DMS79 treated with DMSO at 0.1 percent for 48 hours (cell line): ENCODE measurements around the gene SPATA31D3.
"Not testable (repeated sequence)": the region's sequence is repeated elsewhere in the genome, so short reads cannot be mapped to it uniquely, and the experiment has no call there.

ENCODE experiments used
- DNase-seq: peaks from one replicate; lab custom pipeline; 2025; lab: John Stamatoyannopoulos, UW

The SPATA31D3 gene

GRCh38 chr9:81943393-81943792, at the start of gene SPATA31D3:
TSS of gene SPATA31D3 (plus strand) at chr9:81943500. CDS start at chr9:81943586, 86 bp downstream.
- not testable (repeated sequence) for DNase-seq

GRCh38 chr9:81893929-81894328, 49.4 kb upstream of the SPATA31D3 start:
- DNase-seq = no peak

DNA sequence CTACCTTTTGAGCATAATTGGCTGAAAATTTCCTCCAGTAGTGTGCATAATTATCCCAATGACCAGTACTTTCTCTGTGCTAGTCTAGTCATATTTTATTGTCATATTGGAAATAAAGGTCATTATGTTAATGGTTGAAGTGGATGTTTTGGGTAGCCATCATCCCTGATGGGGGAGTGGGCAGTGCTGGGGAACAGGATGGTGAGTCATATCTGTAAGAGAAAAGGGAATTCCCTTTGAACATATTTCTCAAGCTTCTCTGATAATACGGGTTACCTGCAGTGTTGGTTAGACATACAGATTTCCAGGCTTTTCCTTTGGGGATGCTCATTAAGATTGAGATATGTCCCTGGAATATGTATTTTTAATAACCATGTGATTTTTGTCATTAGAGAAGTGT, 48.4 kb upstream of the SPATA31D3 start:
- no peak for DNase-seq

GRCh38 chr9:81896070-81896469, 47.2 kb upstream of the SPATA31D3 start:
- no peak for DNase-seq

DNA sequence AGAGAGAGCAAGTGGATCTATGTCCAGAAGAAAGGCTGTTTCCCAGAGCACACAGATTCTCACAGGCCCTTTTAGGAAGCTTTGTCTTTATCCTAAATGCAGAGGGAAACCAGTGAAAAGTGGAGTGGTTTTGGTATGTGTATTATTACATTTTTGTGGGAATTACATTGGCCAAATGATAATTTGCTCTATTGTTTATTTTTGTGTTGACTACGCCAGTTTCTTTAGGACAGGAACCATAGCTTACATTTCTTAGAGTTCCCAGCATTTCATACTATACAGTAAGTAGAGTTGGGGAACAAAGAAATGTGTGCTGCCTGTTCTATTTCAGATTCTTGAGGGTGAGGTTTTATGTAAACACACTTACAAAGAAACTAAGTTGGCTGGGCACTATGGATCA, 44.4 kb upstream of the SPATA31D3 start:
- no peak for DNase-seq

DNA sequence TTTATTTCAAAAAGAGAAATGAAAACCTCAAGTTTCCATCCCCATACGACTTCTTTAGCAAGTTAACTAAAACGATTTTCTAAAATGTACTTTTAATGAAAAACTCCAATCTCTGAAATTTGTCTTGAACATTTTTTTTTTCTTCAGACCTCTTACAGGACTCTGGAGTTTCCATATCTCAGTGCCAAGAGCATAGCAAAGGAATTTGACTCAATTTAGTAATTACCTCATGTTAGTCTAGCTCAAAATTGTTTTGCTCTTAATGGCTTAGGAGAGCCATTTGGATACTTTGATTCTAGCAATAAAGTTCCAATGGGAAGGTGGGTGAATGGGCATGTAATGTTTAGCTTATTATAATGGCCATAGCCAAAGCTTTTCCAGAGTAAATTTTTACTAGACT, 41.1 kb upstream of the SPATA31D3 start:
- no peak for DNase-seq

DNA sequence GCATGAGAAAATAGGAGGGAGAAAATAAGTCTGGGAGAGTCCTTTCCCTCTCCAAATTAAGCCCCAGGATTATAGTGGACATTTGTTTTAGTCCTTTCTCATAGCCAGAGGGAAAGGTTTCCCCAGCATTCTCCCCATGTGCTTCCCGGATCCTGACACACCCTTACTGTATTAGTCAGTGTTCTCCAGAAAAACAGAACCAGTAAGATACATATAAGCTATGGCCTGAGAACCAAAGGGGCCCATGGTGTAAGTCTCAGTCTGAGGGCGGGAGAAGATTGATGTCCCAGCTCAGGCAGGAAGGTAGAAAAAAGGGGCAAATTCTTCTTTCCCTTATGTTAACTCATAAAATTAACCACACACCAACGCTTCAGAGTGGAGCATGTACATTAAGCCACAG, 40.7 kb upstream of the SPATA31D3 start:
- DNase-seq = no peak

GRCh38 chr9:81906671-81907070, 36.6 kb upstream of the SPATA31D3 start:
- no peak for DNase-seq

DNA sequence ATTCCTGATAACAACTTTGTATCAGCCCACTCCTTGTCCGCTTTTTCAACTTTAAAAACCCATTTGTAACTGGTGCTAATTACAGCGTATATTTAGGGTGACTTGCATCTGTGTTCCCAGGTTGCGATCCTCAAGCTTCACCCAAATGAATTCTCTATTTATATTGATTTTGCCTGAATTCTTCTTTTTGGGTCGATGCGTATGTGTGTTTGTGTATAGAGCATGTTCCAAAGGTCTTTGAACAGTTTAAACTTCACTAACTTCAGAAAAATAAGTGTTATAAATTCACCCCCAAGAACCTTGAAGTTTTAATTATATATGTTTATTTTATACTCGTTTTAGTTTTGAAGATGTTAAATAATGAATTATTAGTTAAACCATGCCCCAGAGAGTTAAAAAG, 31.2 kb upstream of the SPATA31D3 start:
- DNase-seq = no peak

- DNase-seq = no peak
Measured at GRCh38 chr9:81915801-81916505, 27.3 kb upstream of the SPATA31D3 start.

DNA sequence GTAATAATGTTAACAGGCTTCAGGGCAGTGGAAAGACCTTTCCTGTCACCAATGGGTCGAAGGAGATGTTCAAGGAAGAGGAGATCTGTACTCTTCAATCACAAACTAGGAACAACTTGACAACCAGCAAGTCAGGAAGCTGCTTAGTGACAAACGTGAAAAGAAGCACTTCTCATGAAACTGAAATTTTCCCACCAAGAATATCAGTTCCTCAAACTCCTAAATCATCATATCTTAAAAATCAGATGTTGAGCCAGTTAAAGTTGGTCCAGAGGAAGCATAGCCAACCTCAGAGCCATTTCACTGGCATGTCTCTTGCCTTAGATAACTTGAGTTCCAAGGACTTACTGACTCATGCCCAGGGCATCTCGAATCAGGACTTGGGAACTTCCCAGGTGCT, 24.8 kb upstream of the SPATA31D3 start:
- DNase-seq = not testable (repeated sequence)

DNA sequence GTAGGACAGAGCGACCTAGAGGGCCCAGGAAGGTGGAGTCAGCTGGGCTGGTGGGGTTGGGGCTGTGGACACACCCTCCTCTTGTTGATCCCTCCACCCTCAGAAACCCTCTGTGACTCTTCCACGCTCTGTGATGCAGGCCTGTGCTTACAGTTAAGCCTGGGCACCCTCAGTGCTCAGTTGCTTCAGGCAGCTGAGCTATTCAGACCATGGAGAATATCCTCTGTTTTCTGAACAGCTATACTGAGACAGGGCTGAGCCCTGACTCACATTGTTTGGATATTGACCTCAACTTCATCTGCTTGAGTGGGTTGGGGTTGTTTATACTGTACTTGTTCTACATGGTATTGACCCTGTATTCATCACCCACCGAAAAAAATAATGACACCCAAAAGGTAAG, 15.0 kb upstream of the SPATA31D3 start, which contains the start of gene SPATA31D4:
Gene SPATA31D4 (plus strand): TSS at position 124 of the 400 bp plus-strand sequence. CDS start 86 bp downstream, at position 210.
- not testable (repeated sequence) for DNase-seq

DNA sequence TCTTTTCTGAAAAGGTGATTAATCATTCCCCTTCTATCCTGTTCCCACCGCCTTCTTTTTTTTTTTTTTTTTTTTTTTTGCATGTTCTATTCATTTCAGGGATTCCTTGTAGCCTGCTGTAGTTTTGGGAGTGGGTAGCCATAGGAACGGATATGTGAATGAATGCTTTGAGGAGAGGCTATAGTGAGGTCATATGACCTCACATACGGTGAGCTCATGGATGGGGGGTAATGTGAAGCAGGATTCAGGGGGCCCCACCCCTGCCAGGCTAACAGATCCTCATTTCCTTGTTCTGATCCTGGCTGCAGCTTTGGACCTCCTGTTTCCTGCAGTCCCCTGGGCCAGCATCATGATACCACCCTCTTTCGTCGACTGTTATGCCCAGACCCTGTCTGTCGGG, 13.2 kb upstream of the SPATA31D3 start:
- DNase-seq = not testable (repeated sequence)

- not testable (repeated sequence) for DNase-seq
Measured at GRCh38 chr9:81933547-81933946, 9.8 kb upstream of the SPATA31D3 start.

DNA sequence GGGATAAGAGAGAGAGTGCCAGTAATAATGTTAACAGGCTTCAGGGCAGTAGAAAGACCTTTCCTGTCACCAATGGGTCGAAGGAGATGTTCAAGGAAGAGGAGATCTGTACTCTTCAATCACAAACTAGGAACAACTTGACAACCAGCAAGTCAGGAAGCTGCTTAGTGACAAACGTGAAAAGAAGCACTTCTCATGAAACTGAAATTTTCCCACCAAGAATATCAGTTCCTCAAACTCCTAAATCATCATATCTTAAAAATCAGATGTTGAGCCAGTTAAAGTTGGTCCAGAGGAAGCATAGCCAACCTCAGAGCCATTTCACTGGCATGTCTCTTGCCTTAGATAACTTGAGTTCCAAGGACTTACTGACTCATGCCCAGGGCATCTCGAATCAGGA, 5.3 kb downstream of the SPATA31D3 start:
- not testable (repeated sequence) for DNase-seq

- no peak for DNase-seq
Measured at GRCh38 chr9:81953096-81953495, 9.8 kb downstream of the SPATA31D3 start.

- DNase-seq = no peak
Measured at GRCh38 chr9:81955625-81956024, 12.3 kb downstream of the SPATA31D3 start.

DNA sequence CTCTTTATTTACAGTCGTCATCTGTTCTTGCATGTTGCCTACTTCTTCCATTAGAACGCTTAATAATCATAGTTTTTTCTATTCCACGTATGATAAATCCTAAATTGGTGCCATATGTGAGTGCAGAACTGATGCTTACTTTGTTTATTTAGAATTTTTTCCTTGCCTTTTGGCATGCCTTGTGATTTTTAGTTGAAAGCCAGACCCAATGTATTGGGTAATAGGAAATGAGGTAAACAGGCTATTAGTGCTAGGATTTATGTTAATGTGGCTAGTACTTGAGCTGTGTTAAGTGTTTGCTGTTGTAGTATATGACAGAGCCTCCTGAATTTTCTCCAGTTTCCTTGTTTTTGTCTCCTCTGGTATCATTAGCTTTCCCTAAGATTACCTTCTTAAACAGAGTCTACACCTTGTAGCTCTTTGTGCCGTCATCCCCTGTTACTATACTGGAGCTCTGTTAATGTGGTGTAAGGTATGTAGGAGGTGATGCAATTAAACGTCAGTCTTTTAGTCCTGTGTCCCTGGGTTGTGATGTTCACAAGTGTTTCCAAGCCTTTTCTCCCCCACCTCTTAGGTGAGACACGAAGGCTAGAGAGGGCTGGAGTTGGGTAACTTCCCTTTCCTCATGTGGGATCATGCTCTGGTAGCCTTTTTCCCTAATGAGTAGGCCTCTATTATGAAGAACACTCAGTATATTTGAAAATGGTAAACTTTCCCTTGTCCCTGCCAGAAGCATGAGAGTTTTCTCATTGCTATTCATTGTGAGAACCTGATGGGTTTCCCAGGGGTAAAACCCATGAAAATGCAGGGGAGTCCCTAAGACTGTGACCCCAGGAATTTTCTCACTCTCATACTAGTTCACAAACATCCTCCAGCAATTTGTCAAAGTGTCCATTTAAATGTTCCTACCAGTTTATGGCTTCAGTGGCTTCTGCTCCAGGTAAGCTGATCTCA, 21.2 kb downstream of the SPATA31D3 start:
- DNase-seq = no peak

DNA sequence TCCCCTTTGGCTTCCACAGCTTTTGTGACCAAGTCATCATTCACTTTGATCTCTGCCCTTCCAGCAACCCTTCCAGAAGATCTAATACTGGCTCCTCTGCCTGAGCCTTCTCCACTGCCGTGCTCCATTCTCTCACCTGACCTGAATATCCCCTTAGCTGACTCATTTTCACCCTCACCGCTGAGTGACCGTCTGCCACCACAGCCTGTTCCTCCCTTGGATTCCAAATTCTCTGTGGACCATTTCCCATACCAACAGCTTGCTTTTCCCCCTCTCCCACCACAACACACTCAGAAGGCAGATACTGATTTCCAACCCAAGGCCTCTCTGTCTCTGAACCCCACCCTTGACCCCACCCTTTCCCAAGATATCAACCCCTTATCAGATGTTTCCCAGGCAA, 24.7 kb downstream of the SPATA31D3 start:
- no peak for DNase-seq

- DNase-seq = no peak
Measured at GRCh38 chr9:81969971-81970370, 26.7 kb downstream of the SPATA31D3 start.

GRCh38 chr9:81971727-81972126, 28.4 kb downstream of the SPATA31D3 start:
- no peak for DNase-seq

DNA sequence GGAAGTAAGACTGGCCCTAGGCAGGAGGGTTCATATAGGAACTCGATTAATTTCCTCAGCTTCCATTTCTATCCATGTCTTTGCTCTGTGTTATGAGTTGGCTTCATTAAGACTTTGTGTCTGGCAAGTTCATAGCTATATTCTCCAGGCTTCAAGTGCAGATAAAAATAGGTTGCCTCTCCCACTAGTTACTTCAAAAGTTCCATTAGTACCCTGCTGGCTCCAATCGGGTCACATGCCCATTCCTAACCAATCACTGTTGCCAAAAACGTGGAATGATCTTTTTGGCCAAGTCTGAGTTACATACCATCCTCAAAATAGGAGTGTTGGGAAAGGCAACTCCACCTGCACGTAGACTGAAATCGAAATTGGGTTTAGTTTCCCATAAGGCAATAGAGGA, 31.5 kb downstream of the SPATA31D3 start:
- DNase-seq = no peak

DNA sequence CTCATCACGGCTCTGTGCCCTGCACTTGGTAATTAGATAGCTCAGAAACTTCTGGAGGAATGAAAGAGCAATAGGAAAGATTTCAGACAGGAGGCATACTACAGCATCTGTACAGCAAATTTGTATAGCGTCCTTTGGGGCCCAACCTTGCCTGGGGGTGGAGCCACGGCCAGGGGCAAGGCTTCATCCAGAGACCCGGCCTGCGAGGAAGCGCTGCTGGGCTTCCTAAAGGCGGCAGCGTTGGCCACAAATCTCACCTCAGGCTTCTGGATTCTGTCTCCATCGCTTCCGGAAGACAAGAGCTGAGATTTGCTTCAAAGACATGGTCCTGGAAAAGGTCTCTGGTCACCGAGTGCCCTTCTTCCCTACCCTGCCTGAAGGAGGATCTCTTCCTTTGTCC, 33.1 kb downstream of the SPATA31D3 start:
- no peak for DNase-seq
